DOHH2 (cell line): ENCODE measurements around the gene PTPRT.

Experiments
- CTCF ChIP-seq: fragments of 200-600 bp; sonication (generic); IDR thresholded peaks from one replicate; pipeline ENCODE4 v1.5.1; 2014; ENCODE audit warnings: antibody characterized with exemption, mild to moderate bottlenecking, low read depth, low read length; ENCODE audit not compliant: poor library complexity, severe bottlenecking
- EZH2phosphoT487 ChIP-seq: fragments of 200-600 bp; sonication (generic); IDR thresholded peaks from 2 replicates; pipeline ENCODE4 v1.6.1; 2017; ENCODE audit warnings: borderline replicate concordance, mild to moderate bottlenecking, antibody characterized with exemption, low read length, moderate library complexity, mixed read lengths

GRCh38 chr20:43190332-43190953 lies 737 bp upstream of the PTPRT start:
- TF ChIP-seq CTCF (no peak), EZH2phosphoT487 (no peak)
